HG03442 (cell line): ENCODE data around the gene GASK1B.

Source experiments
- ATAC-seq: cut with Tn5 transposase; IDR thresholded peaks from one replicate; pipeline ENCODE4 v1.9.1; 2021; ENCODE audit warnings: mild to moderate bottlenecking, moderate library complexity; ENCODE audit not compliant: unreplicated experiment

GASK1B gene

GRCh38 chr4:158189422-158189821 lies 16.6 kb upstream of the GASK1B start:
- no peak for ATAC-seq

GRCh38 chr4:158186815-158187214 lies 14.0 kb upstream of the GASK1B start:
- ATAC-seq: no peak

GRCh38 chr4:158182736-158183135 lies 9.9 kb upstream of the GASK1B start:
- ATAC-seq: no peak

DNA sequence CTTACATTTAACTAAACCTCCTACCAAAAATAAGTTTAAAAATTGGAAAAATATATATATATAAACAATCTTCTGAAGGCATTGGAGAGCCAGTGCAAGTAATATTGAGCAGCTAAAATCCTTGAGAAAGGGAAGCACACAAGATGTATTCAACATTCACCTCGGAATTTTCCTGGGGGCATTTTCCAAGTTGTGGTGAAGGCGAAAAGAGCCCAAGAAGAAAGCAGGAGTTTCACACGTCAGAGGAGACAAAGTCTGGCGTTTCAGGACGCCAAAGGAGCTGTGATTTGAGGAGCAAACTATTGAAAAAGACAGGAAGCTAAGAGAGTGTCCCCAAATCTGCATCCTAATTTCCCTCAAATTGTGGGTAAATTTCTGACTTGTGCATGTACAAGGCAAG lies 9.1 kb upstream of the GASK1B start:
- ATAC-seq: no peak

DNA sequence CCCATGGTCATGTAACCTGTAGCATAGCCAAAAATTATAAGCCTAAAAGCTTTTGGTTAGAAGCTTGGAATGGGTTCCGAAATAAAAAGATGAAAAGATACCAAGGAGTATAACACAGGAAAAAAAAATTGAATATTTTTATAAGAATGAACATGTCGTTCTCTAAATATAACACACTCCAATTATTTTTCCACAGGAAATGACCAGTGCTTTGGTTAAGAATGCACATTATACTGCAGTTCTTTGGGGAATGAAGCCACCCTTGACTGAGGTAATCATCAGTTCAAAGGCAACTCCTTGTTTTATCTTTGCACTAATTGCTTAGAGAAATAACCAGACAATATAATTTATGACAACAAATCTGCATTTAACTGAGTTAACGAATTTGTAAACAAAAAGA lies 6.6 kb upstream of the GASK1B start:
- ATAC-seq: no peak

- no peak for ATAC-seq
Measured at GRCh38 chr4:158176776-158177175, 4.0 kb upstream of the GASK1B start.

GRCh38 chr4:158176108-158176507 lies 3.3 kb upstream of the GASK1B start:
- ATAC-seq: no peak

GRCh38 chr4:158170691-158171561 lies 1.9 kb downstream of the GASK1B start:
- peak; percentile 37 for ATAC-seq

GRCh38 chr4:158169931-158170690 lies 2.7 kb downstream of the GASK1B start:
- peak; percentile 17 for ATAC-seq

DNA sequence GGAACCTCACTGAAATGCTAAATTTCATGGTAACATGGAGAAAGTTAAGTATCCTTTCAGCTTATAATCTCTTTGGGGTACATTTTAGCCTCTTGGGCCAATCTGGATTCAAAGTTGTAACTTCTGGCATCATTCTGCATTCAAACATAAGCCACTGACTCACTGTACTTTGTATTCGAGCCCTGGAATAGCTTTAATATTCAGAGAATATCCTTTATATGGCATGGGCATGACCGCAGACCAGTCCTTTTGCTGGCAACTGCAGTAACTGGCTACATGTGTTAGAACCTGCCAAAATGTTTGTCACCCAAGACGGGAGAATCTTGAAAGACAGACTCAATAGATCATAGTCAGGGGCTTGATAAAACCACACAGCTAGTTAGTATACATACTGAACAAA lies 3.3 kb downstream of the GASK1B start:
- no peak for ATAC-seq

GRCh38 chr4:158168606-158169005 lies 4.2 kb downstream of the GASK1B start:
- ATAC-seq: no peak

- ATAC-seq: no peak
Measured at GRCh38 chr4:158166701-158167100, 6.1 kb downstream of the GASK1B start.

- ATAC-seq: no peak
Measured at GRCh38 chr4:158164768-158165213, 8.0 kb downstream of the GASK1B start.

GRCh38 chr4:158163941-158164767 lies 8.7 kb downstream of the GASK1B start:
- no peak for ATAC-seq

- ATAC-seq: no peak
Measured at GRCh38 chr4:158162631-158163030, 10.2 kb downstream of the GASK1B start.

GRCh38 chr4:158161551-158162354 lies 11.1 kb downstream of the GASK1B start:
- no peak for ATAC-seq

DNA sequence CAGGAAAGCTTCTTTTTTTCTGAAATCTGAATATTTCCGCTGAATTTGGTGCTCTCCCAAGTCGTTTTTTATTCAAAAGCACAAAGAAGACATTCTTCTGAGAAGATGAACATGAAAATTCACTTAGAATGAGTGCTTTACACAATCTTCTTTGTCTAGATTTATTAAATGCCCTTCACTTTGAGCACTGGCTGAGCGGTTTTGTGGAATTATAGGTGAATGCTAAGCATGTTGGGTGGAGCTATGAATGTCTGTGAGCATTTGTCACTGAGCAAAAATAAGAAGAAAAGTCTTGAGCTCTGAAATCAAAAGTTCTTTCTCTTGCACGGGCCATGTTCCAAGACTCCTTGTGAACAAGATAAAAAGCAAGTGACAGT lies 13.1 kb downstream of the GASK1B start:
- no peak for ATAC-seq

DNA sequence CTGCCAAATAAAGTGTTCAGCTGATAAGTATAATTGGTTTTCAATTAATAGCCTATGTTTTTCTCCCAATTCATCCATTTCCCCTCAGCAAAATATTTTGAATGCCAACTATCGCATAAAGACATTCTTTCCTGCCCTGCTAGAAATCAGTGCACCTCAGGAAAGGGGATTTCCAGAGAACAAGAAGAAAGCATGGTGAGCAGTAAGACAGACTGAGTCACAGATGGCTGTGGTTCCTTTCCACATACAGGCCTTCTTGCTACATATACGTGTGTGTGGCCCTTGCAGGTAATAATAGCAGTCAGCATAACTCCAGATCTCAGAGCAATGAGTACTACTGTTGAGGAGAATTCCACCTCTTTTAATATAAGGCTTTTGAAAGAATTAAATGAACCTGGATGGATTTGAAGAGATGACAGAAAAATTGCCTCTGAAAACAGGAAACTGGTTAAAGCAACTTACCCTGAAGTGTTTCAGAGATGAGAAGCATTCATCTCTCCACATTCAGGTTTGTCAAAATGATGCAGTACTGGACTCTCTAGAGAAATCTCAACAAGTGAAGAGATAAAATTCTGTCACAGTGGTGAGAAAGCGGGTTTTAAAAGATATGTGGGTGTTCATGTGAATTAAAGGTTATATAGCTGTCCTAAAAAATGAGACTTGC lies 13.6 kb downstream of the GASK1B start:
- ATAC-seq: peak; percentile 69

DNA sequence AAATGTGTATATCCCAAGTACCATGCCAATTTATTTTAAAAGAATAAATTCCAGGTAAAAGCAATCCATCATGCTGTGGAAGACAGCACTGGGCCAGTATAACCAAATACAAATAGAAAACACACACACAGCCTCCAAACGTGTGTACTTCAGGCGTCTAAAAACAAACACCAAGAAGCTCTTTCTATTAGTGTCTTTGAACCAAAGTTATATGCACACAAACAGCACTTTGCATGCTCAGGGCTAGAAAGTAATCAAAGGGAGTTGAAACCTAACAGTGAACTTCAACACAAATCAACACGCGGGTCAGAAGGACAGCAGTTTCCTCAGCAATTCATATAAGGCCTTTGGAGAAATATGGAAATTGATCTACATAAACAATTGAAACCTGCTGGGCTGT lies 15.4 kb downstream of the GASK1B start:
- no peak for ATAC-seq
